NCI-H524 treated with DMSO at 0.1 percent for 48 hours (cell line): ENCODE results near the gene IRAK4.

Source experiments
- DNase-seq: peaks from one replicate; lab custom pipeline; 2025; lab: John Stamatoyannopoulos, UW

IRAK4 gene

GRCh38 chr12:43836475-43836989 is 77.8 kb downstream of the IRAK4 start:
- DNase-seq = no peak
